ENCODE measurements around the gene HYDIN.

Gene HYDIN

GRCh38 chr16:71259086-71259485, 28.6 kb upstream of the HYDIN start:
- H3K27ac ChIP-seq: no peak overlapping the region
- TF ChIP-seq ZFX (IDR thresholded peaks at IDR 0.05) (no peak), CTCF (conservative IDR thresholded peaks at IDR 0.05) (no peak)

- no peak overlapping the region for H3K27ac ChIP-seq
- TF ChIP-seq CTCF (conservative IDR thresholded peaks at IDR 0.05) (no peak), ZFX (IDR thresholded peaks at IDR 0.05) (no peak)
Measured at GRCh38 chr16:71258372-71258771, 27.9 kb upstream of the HYDIN start.

GRCh38 chr16:71257768-71258167, 27.2 kb upstream of the HYDIN start:
- no peak overlapping the region for H3K27ac ChIP-seq
- TF ChIP-seq CTCF (conservative IDR thresholded peaks at IDR 0.05): no peak
- no peak for TF ChIP-seq ZFX (IDR thresholded peaks at IDR 0.05)

- H3K27ac ChIP-seq: no peak overlapping the region
- TF ChIP-seq ZFX (IDR thresholded peaks at IDR 0.05) (no peak), CTCF (conservative IDR thresholded peaks at IDR 0.05) (no peak)
Measured at GRCh38 chr16:71255721-71256120, 25.2 kb upstream of the HYDIN start.

- TF ChIP-seq ZFX (IDR thresholded peaks at IDR 0.05): no peak
- TF ChIP-seq CTCF (conservative IDR thresholded peaks at IDR 0.05): no peak
- H3K27ac ChIP-seq: no peak overlapping the region
Measured at GRCh38 chr16:71254832-71255525, 24.5 kb upstream of the HYDIN start.

GRCh38 chr16:71250461-71251235, 20.1 kb upstream of the HYDIN start:
- H3K27ac ChIP-seq: no peak overlapping the region
- TF ChIP-seq ZFX (IDR thresholded peaks at IDR 0.05): no peak

- TF ChIP-seq CTCF (conservative IDR thresholded peaks at IDR 0.05): 0 out of 2 replicates have a peak, but pooled peaks have one; percentile 6
- TF ChIP-seq ZFX (IDR thresholded peaks at IDR 0.05): no peak
- H3K27ac ChIP-seq: no peak overlapping the region
Measured at GRCh38 chr16:71249399-71249798, 18.9 kb upstream of the HYDIN start.
